BLaER1 (cell line): ENCODE results near the gene CIC.
"Not testable (repeated sequence)": the region's sequence is repeated elsewhere in the genome, so short reads cannot be mapped to it uniquely, and the experiment has no call there.

Experiments used
- H3K27ac ChIP-seq: shearing (Covaris generic); formaldehyde crosslinking; 2 replicates; pipeline ENCODE4 v1.8.1; 2022
- H3K27me3 ChIP-seq: shearing (Covaris generic); formaldehyde crosslinking; 2 replicates; pipeline ENCODE4 v1.8.1; 2022
- H3K36me3 ChIP-seq: shearing (Covaris generic); formaldehyde crosslinking; 2 replicates; pipeline ENCODE4 v1.8.1; 2022
- H3K4me1 ChIP-seq: shearing (Covaris generic); formaldehyde crosslinking; 2 replicates; pipeline ENCODE4 v1.8.1; 2022
- H3K4me2 ChIP-seq: shearing (Covaris generic); formaldehyde crosslinking; 2 replicates; pipeline ENCODE4 v1.8.1; 2022
- H3K4me3 ChIP-seq: shearing (Covaris generic); formaldehyde crosslinking; 2 replicates; pipeline ENCODE4 v1.8.1; 2022
- H3K9ac ChIP-seq: shearing (Covaris generic); formaldehyde crosslinking; 2 replicates; pipeline ENCODE4 v1.8.1; 2022
- H3K9me3 ChIP-seq: shearing (Covaris generic); formaldehyde crosslinking; 2 replicates; pipeline ENCODE4 v1.8.1; 2022
- H4K20me1 ChIP-seq: shearing (Covaris generic); formaldehyde crosslinking; 2 replicates; pipeline ENCODE4 v1.8.1; 2022
- Cebpa-rat ChIP-seq: shearing (Covaris generic); IDR thresholded peaks from 2 replicates; pipeline ENCODE4 v1.8.1; 2022

CIC gene

GRCh38 chr19:42335374-42335936 lies 66.4 kb downstream of the CIC start:
- Histone ChIP-seq H3K9ac (0 out of 2 replicates have a peak overlapping the region, but pooled peaks have one; percentile 34), H4K20me1 (peaks cover 52% of the 10 kb centered on the region), H3K27me3 (no peaks in the 10 kb centered on the region), H3K4me3 (no peak overlapping the region), H3K27ac (no peak overlapping the region), H3K36me3 (peaks cover 59% of the 10 kb centered on the region), H3K4me2 (no peak overlapping the region), H3K9me3 (no peaks in the 10 kb centered on the region), H3K4me1 (peaks cover 12% of the 10 kb centered on the region; the same call in 1 of the 2 replicates)
- TF ChIP-seq Cebpa-rat: no peak

GRCh38 chr19:42335971-42336370 lies 66.9 kb downstream of the CIC start:
- Histone ChIP-seq H3K36me3 (peaks cover 64% of the 10 kb centered on the region), H3K27me3 (no peaks in the 10 kb centered on the region), H3K9me3 (no peaks in the 10 kb centered on the region), H3K4me2 (no peak overlapping the region), H4K20me1 (peaks cover 47% of the 10 kb centered on the region), H3K4me1 (peaks cover 12% of the 10 kb centered on the region; the same call in 1 of the 2 replicates), H3K4me3 (no peak overlapping the region), H3K9ac (no peak overlapping the region), H3K27ac (no peak overlapping the region)
- no peak for TF ChIP-seq Cebpa-rat

- H3K4me3 ChIP-seq, H3K27me3 ChIP-seq, H3K9ac ChIP-seq, H3K4me2 ChIP-seq, H3K4me1 ChIP-seq, H3K27ac ChIP-seq, H3K9me3 ChIP-seq: not testable (repeated sequence)
- Histone ChIP-seq H3K36me3 (peaks cover 72% of the 10 kb centered on the region), H4K20me1 (peaks cover 14% of the 10 kb centered on the region)
Observed at GRCh38 chr19:42339126-42339860, 70.2 kb downstream of the CIC start.

- H3K27me3 ChIP-seq, H3K9me3 ChIP-seq, H3K4me2 ChIP-seq, H3K4me1 ChIP-seq, H3K4me3 ChIP-seq, H3K27ac ChIP-seq, H3K9ac ChIP-seq: not testable (repeated sequence)
- peaks cover 74% of the 10 kb centered on the region for H3K36me3 ChIP-seq
- peaks cover 11% of the 10 kb centered on the region for H4K20me1 ChIP-seq
Observed at GRCh38 chr19:42339922-42340321, 70.9 kb downstream of the CIC start.

DNA sequence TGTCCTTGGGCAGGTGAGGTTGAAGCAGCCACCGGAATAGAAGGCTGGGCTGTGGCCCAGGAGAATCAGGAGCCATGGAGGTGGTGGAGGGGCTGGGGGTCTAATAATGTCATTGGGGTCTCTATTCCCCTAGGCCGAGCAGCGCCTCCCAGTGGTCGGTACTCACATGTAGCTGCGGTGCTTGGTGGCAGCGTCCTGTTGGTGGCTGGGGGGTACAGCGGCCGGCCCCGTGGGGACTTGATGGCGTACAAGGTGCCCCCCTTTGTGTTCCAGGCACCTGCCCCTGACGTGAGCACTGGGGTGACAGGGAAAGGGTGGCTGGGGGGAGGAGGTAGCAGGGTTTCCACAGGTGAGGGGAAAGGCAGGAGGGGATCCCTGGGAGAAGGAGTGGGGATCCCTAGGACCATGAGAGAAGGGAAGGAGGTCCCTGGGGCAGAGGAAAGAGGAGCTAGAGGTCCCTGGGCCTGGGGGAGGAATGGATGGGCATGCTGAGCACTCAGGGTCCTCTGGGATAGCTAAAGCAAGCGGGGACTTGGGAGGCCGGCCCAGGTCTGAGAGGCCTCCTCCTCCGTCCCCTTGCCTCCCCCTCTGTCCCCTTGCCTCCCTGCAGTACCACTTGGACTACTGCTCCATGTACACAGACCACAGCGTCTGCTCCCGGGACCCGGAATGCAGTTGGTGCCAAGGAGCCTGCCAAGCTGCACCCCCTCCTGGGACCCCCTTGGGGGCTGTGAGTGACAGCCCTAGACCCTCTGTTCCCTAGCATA lies 74.5 kb downstream of the CIC start:
- Histone ChIP-seq H3K9me3 (no peaks in the 10 kb centered on the region), H3K36me3 (peaks cover 72% of the 10 kb centered on the region), H3K4me1 (no peaks in the 10 kb centered on the region), H3K4me3 (no peak overlapping the region), H3K9ac (no peak overlapping the region), H3K27ac (no peak overlapping the region), H4K20me1 (no peaks in the 10 kb centered on the region), H3K27me3 (no peaks in the 10 kb centered on the region), H3K4me2 (no peak overlapping the region)
- no peak for TF ChIP-seq Cebpa-rat

DNA sequence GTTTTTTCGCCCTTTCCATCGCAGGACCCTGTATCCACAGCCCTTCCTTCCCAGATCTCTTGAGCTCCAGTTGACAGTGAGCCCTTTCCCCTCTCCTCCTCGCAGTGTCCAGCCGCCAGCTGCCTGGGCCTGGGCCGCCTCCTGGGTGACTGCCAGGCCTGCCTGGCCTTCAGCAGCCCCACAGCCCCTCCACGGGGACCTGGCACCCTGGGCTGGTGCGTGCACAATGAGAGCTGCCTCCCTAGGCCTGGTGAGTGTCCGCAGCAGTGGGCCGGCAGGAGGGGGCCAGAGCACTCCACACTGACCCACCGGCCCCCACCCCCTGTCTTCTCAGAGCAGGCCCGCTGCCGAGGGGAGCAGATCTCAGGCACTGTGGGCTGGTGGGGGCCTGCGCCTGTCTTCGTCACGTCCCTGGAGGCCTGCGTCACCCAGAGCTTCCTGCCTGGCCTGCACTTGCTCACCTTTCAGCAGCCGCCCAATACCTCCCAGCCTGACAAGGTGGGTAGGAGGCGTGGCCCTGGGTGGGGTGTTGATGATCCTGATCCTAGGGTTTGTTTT lies 75.4 kb downstream of the CIC start:
- Histone ChIP-seq H3K4me2 (no peak overlapping the region), H3K4me3 (no peak overlapping the region), H3K9me3 (no peaks in the 10 kb centered on the region), H3K36me3 (peaks cover 80% of the 10 kb centered on the region), H4K20me1 (no peaks in the 10 kb centered on the region), H3K4me1 (no peaks in the 10 kb centered on the region), H3K27me3 (no peaks in the 10 kb centered on the region), H3K9ac (no peak overlapping the region), H3K27ac (no peak overlapping the region)
- TF ChIP-seq Cebpa-rat: no peak
